Neural progenitor cell (in vitro differentiated cells): ENCODE data around the gene LTC4S. TPM values are rescaled to one million over a fixed set of nuclear protein-coding genes. Genes with fewer than 3 reads are reported as not detected.

Experiments used
- DNase-seq: peaks from one replicate; pipeline ENCODE4 v3.0.0-alpha.2; 2016; ENCODE audit warnings: low spot score
- H2AFZ ChIP-seq: fragments of 200-600 bp; sonication (generic); replicated peaks from 2 replicates; pipeline ENCODE4 v1.6.1; 2016; ENCODE audit warnings: antibody characterized with exemption
- H3F3A ChIP-seq: fragments of 200-600 bp; sonication (generic); 2 replicates; pipeline ENCODE4 v1.6.1; 2016; ENCODE audit warnings: antibody characterized with exemption, low read depth
- H3K27ac ChIP-seq: fragments of 200-600 bp; sonication (generic); 2 replicates; pipeline ENCODE4 v1.5.1; 2016; ENCODE audit warnings: mild to moderate bottlenecking
- H3K27me3 ChIP-seq: fragments of 200-600 bp; sonication (generic); 2 replicates; pipeline ENCODE4 v1.6.1; 2016; ENCODE audit warnings: mild to moderate bottlenecking, moderate library complexity
- H3K36me3 ChIP-seq: fragments of 200-600 bp; sonication (generic); 2 replicates; pipeline ENCODE4 v1.5.1; 2016
- H3K4me1 ChIP-seq: fragments of 200-600 bp; sonication (generic); 2 replicates; pipeline ENCODE4 v1.6.1; 2016; ENCODE audit warnings: mixed run types
- H3K4me2 ChIP-seq: fragments of 200-600 bp; sonication (generic); 2 replicates; pipeline ENCODE4 v1.6.1; 2016
- H3K4me3 ChIP-seq: fragments of 200-600 bp; sonication (generic); 2 replicates; pipeline ENCODE4 v1.5.1; 2016
- H3K79me2 ChIP-seq: fragments of 200-600 bp; sonication (generic); 2 replicates; pipeline ENCODE4 v1.6.1; 2016; ENCODE audit warnings: low read depth
- H3K9ac ChIP-seq: fragments of 200-600 bp; sonication (generic); 2 replicates; pipeline ENCODE4 v1.6.1; 2016
- H3K9me3 ChIP-seq: fragments of 200-600 bp; sonication (generic); 2 replicates; pipeline ENCODE4 v1.5.1; 2016; ENCODE audit warnings: low read depth
- H4K20me1 ChIP-seq: fragments of 200-600 bp; sonication (generic); 2 replicates; pipeline ENCODE4 v1.6.1; 2016; ENCODE audit warnings: low read depth
- H3K27ac Mint-ChIP-seq: 3 replicates; pipeline ENCODE4 v1.8.0; 2021; ENCODE audit warnings: mixed read lengths
- H3K27me3 Mint-ChIP-seq: 2 replicates; pipeline ENCODE4 v1.8.0; 2022; ENCODE audit warnings: low read depth, mild to moderate bottlenecking, inconsistent platforms, moderate library complexity, mixed read lengths; ENCODE audit not compliant: insufficient read depth
- H3K36me3 Mint-ChIP-seq: 3 replicates; pipeline ENCODE4 v1.8.0; 2021; ENCODE audit warnings: mixed read lengths
- H3K4me1 Mint-ChIP-seq: 3 replicates; pipeline ENCODE4 v1.8.0; 2021; ENCODE audit warnings: mixed read lengths
- H3K4me3 Mint-ChIP-seq: 3 replicates; pipeline ENCODE4 v1.8.0; 2021; ENCODE audit warnings: mild to moderate bottlenecking, moderate library complexity, mixed read lengths
- H3K9me3 Mint-ChIP-seq: 3 replicates; pipeline ENCODE4 v1.8.0; 2020; ENCODE audit warnings: mixed read lengths
- EZH2 ChIP-seq: fragments of 200-600 bp; sonication (generic); IDR thresholded peaks from 2 replicates; pipeline ENCODE4 v1.6.1; 2017; ENCODE audit warnings: antibody characterized with exemption, mild to moderate bottlenecking, moderate library complexity
- EZH2phosphoT487 ChIP-seq: fragments of 200-600 bp; sonication (generic); IDR thresholded peaks from 2 replicates; pipeline ENCODE4 v1.6.1; 2017; ENCODE audit warnings: antibody characterized with exemption
- total RNA-seq: library from RNA; depleted of rRNA; stranded (reverse); fragments of >200 nt; gene quantifications from 2 replicates; pipeline ENCODE4 v1.2.3, GENCODE V29; 2015; ENCODE audit warnings: low replicate concordance
- TF ChIP-seq, protein P1 (sequence below): fragments of 200-600 bp; sonication (generic); IDR thresholded peaks from 2 replicates; pipeline ENCODE4 v1.5.1; 2017; ENCODE audit warnings: antibody characterized with exemption, mild to moderate bottlenecking

The LTC4S gene
- total RNA-seq, 1 donor from 2014 or later, result not detected

DNA sequence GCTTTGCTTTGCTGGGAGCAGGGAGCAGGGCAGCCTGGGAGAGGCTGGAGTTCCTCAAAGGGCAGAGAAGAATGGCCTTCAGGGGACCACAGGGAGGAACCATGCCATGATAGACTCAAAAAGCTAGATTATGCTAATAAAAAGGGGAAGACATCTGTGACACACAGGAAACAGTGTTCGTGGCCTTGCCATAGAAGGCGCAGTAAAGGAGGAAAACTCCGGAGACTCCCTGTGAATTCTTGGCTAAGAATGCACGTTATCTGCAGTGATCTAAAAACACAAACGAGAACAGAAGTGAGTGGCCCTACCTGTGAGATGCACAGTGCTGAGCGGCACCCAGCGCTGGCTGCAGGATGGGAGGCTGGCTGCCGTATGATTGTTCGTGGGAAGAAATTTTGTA, 15.9 kb upstream of the LTC4S start:
- peaks cover 38% of the 10 kb centered on the region for H3K36me3 Mint-ChIP-seq

DNA sequence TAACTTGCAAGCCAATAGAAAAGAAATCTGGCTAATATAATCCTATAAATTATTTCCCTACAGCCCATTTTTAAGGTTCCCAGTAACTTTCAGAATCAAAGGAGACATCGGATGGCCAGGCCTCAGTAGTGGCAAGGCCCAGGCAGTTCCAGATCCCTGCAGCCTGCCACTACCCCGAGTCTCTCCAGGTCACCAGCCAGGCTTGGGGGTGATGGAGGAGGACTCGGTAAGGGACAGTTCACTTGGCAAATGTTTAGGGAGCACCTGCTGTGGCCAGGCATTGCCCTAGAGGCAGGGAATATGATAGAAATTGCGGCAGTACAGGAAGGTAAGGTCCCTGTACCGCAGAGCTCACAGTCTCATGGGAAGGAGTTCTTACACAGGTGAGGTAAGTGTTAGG, 15.2 kb upstream of the LTC4S start:
- H3K4me3 ChIP-seq, result no peak overlapping the region
- H3K4me1 ChIP-seq, result no peaks in the 10 kb centered on the region
- no peaks in the 10 kb centered on the region for H3K9me3 Mint-ChIP-seq
- H3K9me3 ChIP-seq, result no peaks in the 10 kb centered on the region
- DNase-seq, result no peak
- H3K27ac Mint-ChIP-seq, result no peak overlapping the region
- H3K4me1 Mint-ChIP-seq, result no peaks in the 10 kb centered on the region
- H3K27me3 Mint-ChIP-seq, result peaks cover 2% of the 10 kb centered on the region
- H4K20me1 ChIP-seq, result peaks cover 4% of the 10 kb centered on the region
- no peak overlapping the region for H3K4me2 ChIP-seq
- H3K27ac ChIP-seq, result no peak overlapping the region
- no peak overlapping the region for H3K4me3 Mint-ChIP-seq
- H3K36me3 ChIP-seq, result no peaks in the 10 kb centered on the region
- H2AFZ ChIP-seq, result no peak overlapping the region
- no peaks in the 10 kb centered on the region for H3K79me2 ChIP-seq
- H3F3A ChIP-seq, result no peaks in the 10 kb centered on the region
- H3K36me3 Mint-ChIP-seq, result peaks cover 33% of the 10 kb centered on the region
- H3K9ac ChIP-seq, result no peak overlapping the region
- no peaks in the 10 kb centered on the region for H3K27me3 ChIP-seq
- TF ChIP-seq EZH2, result no peak
- TF ChIP-seq EZH2phosphoT487, result no peak
- TF ChIP-seq, protein P1, sequence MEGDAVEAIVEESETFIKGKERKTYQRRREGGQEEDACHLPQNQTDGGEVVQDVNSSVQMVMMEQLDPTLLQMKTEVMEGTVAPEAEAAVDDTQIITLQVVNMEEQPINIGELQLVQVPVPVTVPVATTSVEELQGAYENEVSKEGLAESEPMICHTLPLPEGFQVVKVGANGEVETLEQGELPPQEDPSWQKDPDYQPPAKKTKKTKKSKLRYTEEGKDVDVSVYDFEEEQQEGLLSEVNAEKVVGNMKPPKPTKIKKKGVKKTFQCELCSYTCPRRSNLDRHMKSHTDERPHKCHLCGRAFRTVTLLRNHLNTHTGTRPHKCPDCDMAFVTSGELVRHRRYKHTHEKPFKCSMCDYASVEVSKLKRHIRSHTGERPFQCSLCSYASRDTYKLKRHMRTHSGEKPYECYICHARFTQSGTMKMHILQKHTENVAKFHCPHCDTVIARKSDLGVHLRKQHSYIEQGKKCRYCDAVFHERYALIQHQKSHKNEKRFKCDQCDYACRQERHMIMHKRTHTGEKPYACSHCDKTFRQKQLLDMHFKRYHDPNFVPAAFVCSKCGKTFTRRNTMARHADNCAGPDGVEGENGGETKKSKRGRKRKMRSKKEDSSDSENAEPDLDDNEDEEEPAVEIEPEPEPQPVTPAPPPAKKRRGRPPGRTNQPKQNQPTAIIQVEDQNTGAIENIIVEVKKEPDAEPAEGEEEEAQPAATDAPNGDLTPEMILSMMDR, result no peak

More for the DNA sequence above, 15.9 kb upstream of the LTC4S start:
- H3K9ac ChIP-seq, result no peak overlapping the region
- no peaks in the 10 kb centered on the region for H3K9me3 ChIP-seq
- no peaks in the 10 kb centered on the region for H3K79me2 ChIP-seq
- Mint-ChIP-seq H3K27me3 (peaks cover 2% of the 10 kb centered on the region), H3K9me3 (no peaks in the 10 kb centered on the region), H3K27ac (no peak overlapping the region), H3K4me3 (no peak overlapping the region), H3K4me1 (no peaks in the 10 kb centered on the region)
- no peaks in the 10 kb centered on the region for H3F3A ChIP-seq
- DNase-seq, result no peak
- H3K27me3 ChIP-seq, result no peaks in the 10 kb centered on the region
- H3K27ac ChIP-seq, result no peak overlapping the region
- no peak overlapping the region for H2AFZ ChIP-seq
- peaks cover 4% of the 10 kb centered on the region for H4K20me1 ChIP-seq
- no peak overlapping the region for H3K4me2 ChIP-seq
- H3K4me1 ChIP-seq, result no peaks in the 10 kb centered on the region
- TF ChIP-seq, protein P1, result no peak
- TF ChIP-seq EZH2, result no peak
- no peak for TF ChIP-seq EZH2phosphoT487
- H3K4me3 ChIP-seq, result no peak overlapping the region
- H3K36me3 ChIP-seq, result no peaks in the 10 kb centered on the region

DNA sequence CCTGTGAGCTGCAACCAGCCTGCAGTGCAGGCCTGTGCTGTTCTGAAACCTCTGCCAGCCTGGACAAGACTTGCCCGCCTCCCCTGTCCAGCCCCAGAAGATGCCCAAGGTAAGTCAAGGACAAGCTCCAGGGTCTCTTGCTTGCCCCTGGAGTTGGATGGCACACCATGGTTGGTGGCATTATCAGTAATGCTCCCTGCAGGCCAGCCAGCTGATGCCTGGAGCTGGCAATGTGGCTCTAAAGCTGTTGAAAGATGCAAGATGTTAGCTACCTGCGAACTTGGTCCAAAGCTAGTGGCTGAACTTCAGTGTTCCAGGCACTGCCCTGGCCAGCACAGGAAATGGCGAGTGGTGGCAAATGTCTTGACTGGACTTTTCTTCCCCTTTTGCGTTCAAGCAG, 14.0 kb upstream of the LTC4S start:
- no peak overlapping the region for H3K9ac ChIP-seq
- Mint-ChIP-seq H3K27me3 (no peaks in the 10 kb centered on the region), H3K4me1 (no peaks in the 10 kb centered on the region), H3K4me3 (no peak overlapping the region), H3K27ac (no peak overlapping the region), H3K36me3 (peaks cover 30% of the 10 kb centered on the region), H3K9me3 (no peaks in the 10 kb centered on the region)
- H2AFZ ChIP-seq, result no peak overlapping the region
- TF ChIP-seq EZH2phosphoT487 (no peak), EZH2 (no peak)
- TF ChIP-seq, protein P1, result no peak
- H3K4me2 ChIP-seq, result no peak overlapping the region
- no peaks in the 10 kb centered on the region for H3K27me3 ChIP-seq
- H3K27ac ChIP-seq, result no peak overlapping the region
- no peaks in the 10 kb centered on the region for H3K36me3 ChIP-seq
- H3K4me1 ChIP-seq, result no peaks in the 10 kb centered on the region
- H3K4me3 ChIP-seq, result no peak overlapping the region
- DNase-seq, result no peak
- no peaks in the 10 kb centered on the region for H3K79me2 ChIP-seq
- peaks cover 4% of the 10 kb centered on the region for H4K20me1 ChIP-seq
- H3K9me3 ChIP-seq, result no peaks in the 10 kb centered on the region
- no peaks in the 10 kb centered on the region for H3F3A ChIP-seq
